Ureter (tissue), 1 donor: Measurements from ENCODE around the gene PRPF31. TPM values are rescaled to one million over a fixed set of nuclear protein-coding genes. Genes with fewer than 3 reads are reported as not detected.
"Not testable (repeated sequence)": the region's sequence is repeated elsewhere in the genome, so short reads cannot be mapped to it uniquely, and the experiment has no call there.

Experiments used
- DNase-seq: peaks from one replicate; pipeline ENCODE4 v3.0.0-alpha.2; 2020; ENCODE audit warnings: low spot score
- total RNA-seq: library from RNA; stranded (reverse); gene quantifications from one replicate; pipeline ENCODE4 v1.2.4, GENCODE V29; 2023
- donor health status: DM: yes; HTN: yes; CAD: no.

Gene PRPF31
- total RNA-seq, 1 donor from 2014 or later = 59.0 TPM

- peak; percentile 83 for DNase-seq
Observed at GRCh38 chr19:54162241-54162805, 46.8 kb downstream of the PRPF31 start.

- DNase-seq = no peak
Observed at GRCh38 chr19:54162884-54163283, 47.3 kb downstream of the PRPF31 start.

GRCh38 chr19:54164369-54165068 is 49.0 kb downstream of the PRPF31 start:
- DNase-seq = peak; percentile 83

GRCh38 chr19:54165222-54165621 is 49.7 kb downstream of the PRPF31 start:
- no peak for DNase-seq

GRCh38 chr19:54168174-54168917 is 52.8 kb downstream of the PRPF31 start:
- DNase-seq = peak; percentile 95

GRCh38 chr19:54169149-54169740 is 53.7 kb downstream of the PRPF31 start:
- no peak for DNase-seq

- DNase-seq = not testable (repeated sequence)
Observed at GRCh38 chr19:54171736-54172431, 56.3 kb downstream of the PRPF31 start.

GRCh38 chr19:54172471-54173358 is 57.2 kb downstream of the PRPF31 start, which contains the start of gene TMC4:
TMC4 (minus strand) TSS chr19:54173160; CDS start chr19:54173117, 43 bp downstream.
- peak; percentile 76 for DNase-seq

- DNase-seq = no peak
Observed at GRCh38 chr19:54173359-54173699, 57.8 kb downstream of the PRPF31 start.

GRCh38 chr19:54173951-54174834 is 58.6 kb downstream of the PRPF31 start:
- DNase-seq = no peak

- DNase-seq = no peak
Observed at GRCh38 chr19:54178581-54179261, 63.2 kb downstream of the PRPF31 start.

GRCh38 chr19:54179262-54179852 is 63.8 kb downstream of the PRPF31 start:
- DNase-seq = no peak

- DNase-seq = no peak
Observed at GRCh38 chr19:54179921-54180461, 64.4 kb downstream of the PRPF31 start.

GRCh38 chr19:54180691-54181091 is 65.1 kb downstream of the PRPF31 start:
- DNase-seq = no peak
